Activated naive CD4-positive, alpha-beta T cell treated with anti-CD3 and anti-CD28 coated beads, Interleukin-2, amount 10 ng/mL, durations not matched to agents 7 days and 5 days (primary cell): Measurements from ENCODE around the gene ZNHIT2.
"Not testable (repeated sequence)": the region's sequence is repeated elsewhere in the genome, so short reads cannot be mapped to it uniquely, and the experiment has no call there.

Source experiments
- CTCF ChIA-PET: fragments of 350-600 bp; sonication (Branson Sonifier 250); formaldehyde crosslinking; loops from one replicate; lab custom pipeline; 2021; ENCODE audit warnings: antibody characterized with exemption; lab: Charles Lee
- DNase-seq: peaks from one replicate; pipeline ENCODE4 v3.0.0-alpha.2; 2020
- H3K27ac Mint-ChIP-seq: one replicate; pipeline ENCODE4 v1.8.0; 2021; ENCODE audit warnings: mild to moderate bottlenecking, moderate library complexity, mixed read lengths
- H3K27me3 Mint-ChIP-seq: one replicate; pipeline ENCODE4 v1.8.0; 2021; ENCODE audit warnings: mild to moderate bottlenecking, mixed read lengths
- H3K36me3 Mint-ChIP-seq: one replicate; pipeline ENCODE4 v1.8.0; 2021; ENCODE audit warnings: mixed read lengths
- H3K4me1 Mint-ChIP-seq: one replicate; pipeline ENCODE4 v1.8.0; 2021; ENCODE audit warnings: mixed read lengths
- H3K4me3 Mint-ChIP-seq: one replicate; pipeline ENCODE4 v1.8.0; 2021; ENCODE audit warnings: mild to moderate bottlenecking, moderate library complexity, mixed read lengths
- H3K9me3 Mint-ChIP-seq: one replicate; pipeline ENCODE4 v1.8.0; 2021; ENCODE audit warnings: mixed read lengths

The ZNHIT2 gene

DNA sequence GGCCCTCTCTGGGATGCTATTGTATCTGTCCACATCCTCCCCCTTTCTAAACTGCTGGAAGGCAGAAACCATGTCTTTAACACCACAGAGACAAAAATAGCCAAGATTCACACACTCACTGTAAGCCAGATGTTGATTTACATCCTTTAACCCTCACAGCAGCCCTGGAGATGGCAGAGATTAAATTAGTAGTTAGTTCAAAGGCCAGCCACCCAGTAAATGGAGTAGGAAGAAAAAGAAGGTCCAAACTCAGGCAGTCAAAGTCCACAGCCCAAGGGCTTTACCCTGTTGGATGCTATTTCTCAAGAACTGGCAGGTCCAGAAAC, 2.1 kb upstream of the ZNHIT2 start:
- peak overlapping the region; percentile 76 for H3K27ac Mint-ChIP-seq
- H3K9me3 Mint-ChIP-seq: no peaks in the 10 kb centered on the region
- no peaks in the 10 kb centered on the region for H3K27me3 Mint-ChIP-seq
- no peak for DNase-seq
- no peak overlapping the region for H3K4me3 Mint-ChIP-seq
- H3K4me1 Mint-ChIP-seq: peaks cover 67% of the 10 kb centered on the region
- peaks cover 47% of the 10 kb centered on the region for H3K36me3 Mint-ChIP-seq
- CTCF ChIA-PET: interaction anchor here (1.1 to 4.3 kb wide), 2 partner anchors 8 to 12 kb away, joined by 3 to 33 read pairs; partner anchors contain the start of gene TM7SF2

GRCh38 chr11:65118891-65119669, 1.6 kb upstream of the ZNHIT2 start:
- peaks cover 44% of the 10 kb centered on the region for H3K36me3 Mint-ChIP-seq
- not testable (repeated sequence) for H3K9me3 Mint-ChIP-seq

DNA sequence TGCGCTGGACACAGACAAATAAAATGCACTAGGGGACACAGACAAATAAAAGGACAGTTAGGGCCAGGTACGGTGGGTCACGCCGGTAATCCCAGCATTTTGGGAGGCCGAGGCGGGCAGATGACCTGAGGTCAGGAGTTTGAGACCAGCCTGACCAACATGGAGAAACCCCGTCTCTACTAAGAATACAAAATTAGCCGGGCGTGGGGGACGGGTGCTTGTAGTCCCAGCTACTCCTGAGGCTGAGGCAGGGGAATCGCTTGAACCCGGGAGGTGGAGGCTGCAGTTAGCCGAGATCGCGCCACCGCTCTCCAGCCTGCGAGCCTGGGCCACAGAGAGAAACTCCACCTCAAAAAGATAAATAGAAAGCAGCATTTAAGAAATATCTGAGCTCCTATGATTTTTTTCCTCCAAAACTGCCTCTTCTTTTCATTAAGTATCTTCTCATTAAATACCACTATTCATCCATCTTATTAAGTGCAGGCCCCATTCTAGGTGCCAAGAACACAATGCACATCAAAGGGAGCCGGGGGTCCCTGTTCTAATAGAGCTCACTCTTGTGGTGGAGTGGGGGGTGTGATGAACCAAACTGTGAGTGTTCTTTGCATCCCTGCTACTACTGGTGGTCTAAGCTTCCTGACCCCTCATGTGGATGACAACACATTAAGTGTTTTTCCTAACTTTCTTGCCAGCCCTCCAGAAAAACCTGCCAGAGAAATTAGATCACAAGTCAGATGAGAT, 766 bp upstream of the ZNHIT2 start:
- H3K4me1 Mint-ChIP-seq: peaks cover 70% of the 10 kb centered on the region
- DNase-seq: no peak
- no peaks in the 10 kb centered on the region for H3K27me3 Mint-ChIP-seq
- H3K27ac Mint-ChIP-seq: peak overlapping the region; percentile 98
- no peaks in the 10 kb centered on the region for H3K9me3 Mint-ChIP-seq
- H3K4me3 Mint-ChIP-seq: peak overlapping the region; percentile 90
- peaks cover 45% of the 10 kb centered on the region for H3K36me3 Mint-ChIP-seq
- CTCF ChIA-PET: interaction anchor here (0.7 to 4.3 kb wide), 9 partner anchors 7 to 296 kb away, joined by 3 to 33 read pairs (median 4); partner anchors contain the start of genes ARL2 and TM7SF2

More at GRCh38 chr11:65118891-65119669, 1.6 kb upstream of the ZNHIT2 start:
- peaks cover 69% of the 10 kb centered on the region for H3K4me1 Mint-ChIP-seq
- DNase-seq, H3K27me3 Mint-ChIP-seq, H3K4me3 Mint-ChIP-seq: not testable (repeated sequence)
- CTCF ChIA-PET: interaction anchor here (0.7 to 4.3 kb wide), 7 partner anchors 7 to 297 kb away, joined by 3 to 33 read pairs (median 4); partner anchors contain the start of genes ARL2 and TM7SF2
- peak overlapping the region; percentile 98 for H3K27ac Mint-ChIP-seq

GRCh38 chr11:65116370-65117205, 913 bp downstream of the ZNHIT2 start:
- Mint-ChIP-seq H3K36me3 (peaks cover 38% of the 10 kb centered on the region), H3K4me1 (peaks cover 67% of the 10 kb centered on the region), H3K4me3 (peak overlapping the region; percentile 90), H3K27me3 (peaks cover 3% of the 10 kb centered on the region), H3K9me3 (no peaks in the 10 kb centered on the region), H3K27ac (peak overlapping the region; percentile 98)
- DNase-seq: peak; percentile 78
- CTCF ChIA-PET: interaction anchor here (1.1 to 2.2 kb wide), 7 partner anchors 9 to 272 kb away, joined by 3 to 11 read pairs (median 5); partner anchors contain the start of genes ARL2, CDC42BPG, CDCA5 and SAC3D1

DNA sequence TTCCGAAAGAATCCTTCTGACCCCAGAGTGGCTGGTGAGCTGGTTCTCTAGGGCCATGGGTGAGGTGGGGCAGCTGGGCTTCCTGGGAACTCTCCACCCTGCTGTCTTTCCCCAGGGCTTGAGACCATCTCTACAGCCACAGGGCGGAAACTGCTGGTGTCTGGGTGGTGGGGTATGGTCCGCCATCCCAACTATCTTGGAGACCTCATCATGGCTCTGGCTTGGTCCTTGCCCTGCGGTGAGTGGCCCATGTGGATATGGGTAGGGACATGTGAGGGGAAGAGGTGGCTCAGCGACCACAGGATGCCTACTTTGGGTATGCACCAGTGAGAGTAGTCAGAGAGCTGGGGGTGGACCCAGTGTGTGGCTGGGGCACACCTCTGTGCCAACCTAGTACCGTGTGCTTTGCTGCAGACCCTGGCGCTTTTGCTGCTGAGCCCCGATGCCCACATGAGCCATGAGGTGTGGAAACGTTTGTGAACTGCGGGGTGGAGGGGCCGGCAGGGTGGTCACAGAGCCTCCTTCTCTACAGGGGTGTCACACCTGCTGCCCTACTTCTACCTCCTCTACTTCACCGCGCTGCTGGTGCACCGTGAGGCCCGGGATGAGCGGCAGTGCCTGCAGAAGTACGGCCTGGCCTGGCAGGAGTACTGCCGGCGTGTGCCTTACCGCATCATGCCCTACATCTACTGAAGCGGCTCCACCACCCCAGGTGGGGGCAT, 2.0 kb downstream of the ZNHIT2 start:
- H3K36me3 Mint-ChIP-seq: peaks cover 30% of the 10 kb centered on the region
- peak overlapping the region; percentile 90 for H3K4me3 Mint-ChIP-seq
- CTCF ChIA-PET: interaction anchor here (8.7 kb wide), 1 partner anchor 17 kb away, joined by 60 read pairs; the partner anchor contains the start of gene VPS51
- H3K9me3 Mint-ChIP-seq: no peaks in the 10 kb centered on the region
- peak overlapping the region; percentile 98 for H3K27ac Mint-ChIP-seq
- no peak for DNase-seq
- H3K4me1 Mint-ChIP-seq: peaks cover 68% of the 10 kb centered on the region
- peaks cover 4% of the 10 kb centered on the region for H3K27me3 Mint-ChIP-seq

DNA sequence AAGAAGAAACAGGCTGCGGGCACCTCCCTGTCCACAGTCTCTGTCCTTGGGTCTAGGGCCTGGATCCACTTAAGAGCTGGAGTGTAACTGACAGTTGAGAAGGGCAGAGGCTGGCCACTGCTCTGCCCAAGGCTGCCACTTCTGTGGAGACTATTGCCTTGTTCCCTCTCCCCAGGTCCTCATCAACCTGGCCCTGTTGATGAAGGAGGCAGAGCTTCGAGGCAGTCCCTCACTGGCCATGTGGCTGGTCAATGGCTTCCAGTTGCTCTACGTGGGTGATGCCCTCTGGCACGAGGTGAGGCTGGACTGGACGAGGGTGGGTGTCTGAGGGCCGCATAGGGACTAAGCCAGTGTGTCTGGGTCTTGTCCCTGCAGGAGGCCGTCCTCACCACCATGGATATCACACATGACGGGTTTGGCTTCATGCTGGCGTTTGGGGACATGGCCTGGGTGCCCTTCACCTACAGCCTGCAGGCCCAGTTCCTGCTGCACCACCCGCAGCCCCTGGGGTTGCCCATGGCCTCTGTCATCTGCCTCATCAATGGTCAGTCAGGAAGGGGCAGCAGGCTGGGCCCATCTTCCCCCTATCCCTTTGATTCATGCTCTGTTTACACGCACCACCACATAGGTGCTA, 2.8 kb downstream of the ZNHIT2 start:
- CTCF ChIA-PET: interaction anchor here (8.7 kb wide), 1 partner anchor 17 kb away, joined by 60 read pairs; the partner anchor contains the start of gene VPS51
- H3K27me3 Mint-ChIP-seq: peaks cover 4% of the 10 kb centered on the region
- H3K9me3 Mint-ChIP-seq: no peaks in the 10 kb centered on the region
- H3K4me3 Mint-ChIP-seq: peak overlapping the region; percentile 87
- H3K36me3 Mint-ChIP-seq: peaks cover 27% of the 10 kb centered on the region
- DNase-seq: no peak
- H3K4me1 Mint-ChIP-seq: peaks cover 66% of the 10 kb centered on the region
- no peak overlapping the region for H3K27ac Mint-ChIP-seq

DNA sequence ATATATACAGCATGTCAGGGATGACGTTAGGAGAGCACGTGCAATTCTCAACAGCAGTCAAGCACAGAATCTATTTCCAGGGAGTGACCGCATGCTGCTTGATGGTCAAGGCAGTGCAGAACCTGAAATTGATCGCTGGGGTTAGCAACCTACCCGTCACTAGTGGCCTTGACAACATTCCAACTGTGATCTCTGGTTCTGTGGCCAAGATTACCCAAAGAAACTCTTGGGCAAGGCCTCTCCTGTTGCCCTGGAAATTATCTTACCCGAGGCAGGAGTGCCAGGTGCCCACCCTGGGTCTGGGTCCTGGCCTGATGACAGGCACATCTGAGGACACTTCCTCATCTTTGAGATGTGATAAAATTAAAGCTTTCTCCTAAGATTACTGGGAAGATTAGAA, 3.7 kb downstream of the ZNHIT2 start:
- Mint-ChIP-seq H3K4me1 (peaks cover 62% of the 10 kb centered on the region), H3K4me3 (peak overlapping the region; percentile 87), H3K27me3 (peaks cover 4% of the 10 kb centered on the region), H3K9me3 (no peaks in the 10 kb centered on the region), H3K27ac (peak overlapping the region; percentile 92), H3K36me3 (peaks cover 28% of the 10 kb centered on the region)
- DNase-seq: no peak
- CTCF ChIA-PET: interaction anchor here (0.6 to 8.7 kb wide), 5 partner anchors 7 to 355 kb away, joined by 3 to 60 read pairs (median 4); partner anchors contain the start of genes FAU, MRPL49 and VPS51

- Mint-ChIP-seq H3K27me3 (peaks cover 4% of the 10 kb centered on the region), H3K27ac (peak overlapping the region; percentile 92), H3K36me3 (peaks cover 25% of the 10 kb centered on the region), H3K4me3 (peak overlapping the region; percentile 87), H3K9me3 (no peaks in the 10 kb centered on the region), H3K4me1 (peaks cover 58% of the 10 kb centered on the region)
- CTCF ChIA-PET: interaction anchor here (0.6 to 8.7 kb wide), 10 partner anchors 7 to 355 kb away, joined by 3 to 60 read pairs (median 4); partner anchors contain the start of genes CDCA5, FAU, MRPL49 and SAC3D1
- DNase-seq: no peak
Observed at GRCh38 chr11:65113361-65113756, 4.1 kb downstream of the ZNHIT2 start.

DNA sequence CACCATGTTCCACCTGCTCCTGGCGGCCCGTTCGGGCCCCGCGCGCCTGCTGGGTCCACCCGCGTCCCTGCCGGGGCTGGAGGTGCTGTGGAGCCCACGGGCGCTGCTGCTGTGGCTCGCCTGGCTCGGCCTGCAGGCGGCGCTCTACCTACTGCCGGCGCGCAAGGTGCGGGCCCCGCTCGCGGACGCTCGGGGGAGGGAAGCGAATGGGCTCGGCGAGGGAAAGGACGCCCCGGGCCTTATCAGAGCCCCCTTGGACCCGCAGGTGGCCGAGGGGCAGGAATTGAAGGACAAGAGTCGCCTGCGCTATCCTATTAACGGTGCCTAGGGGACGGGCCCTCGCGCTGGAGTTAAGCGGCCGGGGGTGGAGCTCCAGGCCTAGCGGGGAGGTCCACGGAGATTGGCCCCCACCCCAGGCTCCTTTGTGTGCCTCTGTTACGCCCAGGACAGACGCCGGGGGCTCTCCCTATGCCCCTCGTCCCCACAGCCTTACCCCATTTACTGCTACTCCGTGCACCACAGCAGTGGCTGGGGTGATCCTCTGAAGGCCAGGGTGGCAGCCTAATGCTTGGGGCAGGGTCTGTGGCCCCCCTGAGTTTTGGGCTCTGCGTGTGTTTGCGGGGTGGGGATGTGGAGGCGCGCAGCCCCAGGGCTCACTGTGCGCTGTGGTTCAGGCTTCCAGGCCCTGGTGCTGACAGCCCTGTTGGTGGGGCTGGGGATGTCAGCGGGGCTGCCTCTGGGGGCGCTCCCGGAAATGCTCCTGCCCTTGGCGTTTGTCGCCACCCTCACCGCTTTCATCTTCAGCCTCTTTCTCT, 4.7 kb downstream of the ZNHIT2 start:
- Mint-ChIP-seq H3K27me3 (peaks cover 4% of the 10 kb centered on the region), H3K27ac (peak overlapping the region; percentile 92), H3K4me1 (peaks cover 54% of the 10 kb centered on the region), H3K4me3 (peak overlapping the region; percentile 87), H3K9me3 (no peaks in the 10 kb centered on the region), H3K36me3 (peaks cover 21% of the 10 kb centered on the region)
- CTCF ChIA-PET: interaction anchor here (0.6 to 8.7 kb wide), 13 partner anchors 8 to 266 kb away, joined by 3 to 60 read pairs (median 6); partner anchors contain the start of genes ARL2, CAPN1, CDCA5 and FAU
- DNase-seq: peak; percentile 85

- Mint-ChIP-seq H3K9me3 (no peaks in the 10 kb centered on the region), H3K36me3 (peaks cover 21% of the 10 kb centered on the region), H3K27ac (peak within 1 kb of the TSS; percentile 92), H3K4me1 (peaks cover 53% of the 10 kb centered on the region), H3K27me3 (peaks cover 4% of the 10 kb centered on the region), H3K4me3 (peak within 1 kb of the TSS; percentile 87)
- DNase-seq: peak; percentile 98
- CTCF ChIA-PET: interaction anchor here (0.6 to 8.7 kb wide), 13 partner anchors 8 to 265 kb away, joined by 3 to 60 read pairs (median 6); partner anchors contain the start of genes ARL2, CAPN1, CDCA5 and FAU
Observed at GRCh38 chr11:65111744-65112545, 5.6 kb downstream of the ZNHIT2 start, which contains the start of gene TM7SF2. TSS of gene TM7SF2 (plus strand) at chr11:65111872. CDS start at chr11:65112016, 144 bp downstream.
